GM12878 (cell line): ENCODE results near the gene TDP2. TPM values are rescaled to one million over a fixed set of nuclear protein-coding genes. Genes with fewer than 3 reads are reported as not detected.

Experiments used
- ATAC-seq: fragments of 200-7000 bp; cut with Tn5 transposase; 3 replicates; pipeline ENCODE4 v1.9.1; 2020; ENCODE audit warnings: mild to moderate bottlenecking, moderate library complexity
- BruUV-seq: library from RNA; stranded (reverse); fragments of 400-500 nt; replicated peaks from 2 replicates; lab custom pipeline; 2021; lab: Mats Ljungman, UMichigan
- CTCF ChIA-PET: fragments of 300-600 bp; sonication (Branson Sonifier 250); formaldehyde crosslinking; extraction: SDS; loops from one replicate; lab custom pipeline; 2021; ENCODE audit warnings: inconsistent platforms; lab: Yijun Ruan, JAX
- POLR2A ChIA-PET: fragments of 350-600 bp; formaldehyde crosslinking; extraction: SDS; loops from one replicate; lab custom pipeline; 2021; ENCODE audit warnings: inconsistent platforms; lab: Charles Lee
- RAD21 ChIA-PET: fragments of 300-600 bp; sonication (Branson Sonifier 250); formaldehyde crosslinking; loops from one replicate; lab custom pipeline; 2023; ENCODE audit warnings: antibody characterized with exemption; ENCODE audit not compliant: unreplicated experiment; lab: Charles Lee
- SMC1A ChIA-PET: fragments of 300-600 bp; sonication (Branson Sonifier 250); formaldehyde crosslinking; loops from one replicate; lab custom pipeline; 2023; ENCODE audit not compliant: unreplicated experiment, uncharacterized antibody; lab: Charles Lee
- DNase-seq: peaks from one replicate; pipeline ENCODE4 v3.0.0-alpha.2; 2011; ENCODE audit warnings: low read depth, low spot score
- FAIRE-seq: peaks from 3 replicates; lab custom pipeline; 2011; peaks lifted over from hg19 to GRCh38; lab: Jason Lieb, UNC
- H2AFZ ChIP-seq: 2 replicates; pipeline ENCODE4 v1.6.0; 2011; ENCODE audit warnings: low read depth, low read length, control low read depth; ENCODE audit not compliant: control insufficient read depth
- H3K27ac ChIP-seq: 2 replicates; pipeline ENCODE4 v1.5.1; 2011; ENCODE audit warnings: control low read depth; ENCODE audit not compliant: control insufficient read depth, insufficient read depth
- H3K27me3 ChIP-seq, 2 experiments: replicated peaks in 1 of 2; 2 replicates each; pipeline versions ENCODE4 v1.6.0 to v1.6.1; 2011; ENCODE audit warnings: low read length in 1 of 2; ENCODE audit not compliant: control insufficient read depth in 2 of 2, insufficient read depth in 2 of 2
- H3K36me3 ChIP-seq, 2 experiments: 2 replicates each; pipeline ENCODE4 v1.5.1; 2011; ENCODE audit warnings: low read length in 1 of 2; ENCODE audit not compliant: control insufficient read depth in 2 of 2, insufficient read depth in 2 of 2
- H3K4me1 ChIP-seq: 2 replicates; pipeline ENCODE4 v1.6.1; 2011; ENCODE audit warnings: mild to moderate bottlenecking, low read length, moderate library complexity, mixed read lengths; ENCODE audit not compliant: control insufficient read depth, insufficient read depth
- H3K4me2 ChIP-seq: 2 replicates; pipeline ENCODE4 v1.6.0; 2011; ENCODE audit warnings: control low read depth; ENCODE audit not compliant: control insufficient read depth, insufficient read depth
- H3K4me3 ChIP-seq: fragments of 200-600 bp; sonication (generic); 2 replicates; pipeline ENCODE4 v1.5.1; 2016
- H3K79me2 ChIP-seq: 2 replicates; pipeline ENCODE4 v1.6.0; 2011; ENCODE audit warnings: low read length; ENCODE audit not compliant: control insufficient read depth, insufficient read depth
- H3K9ac ChIP-seq: 2 replicates; pipeline ENCODE4 v1.8.0; 2011; ENCODE audit warnings: low read length, control low read depth, mixed read lengths; ENCODE audit not compliant: control insufficient read depth, insufficient read depth
- H3K9me3 ChIP-seq: replicated peaks from 3 replicates; pipeline ENCODE4 v1.5.1; 2011; ENCODE audit warnings: mild to moderate bottlenecking, low read length; ENCODE audit not compliant: control insufficient read depth, insufficient read depth
- H4K20me1 ChIP-seq: 2 replicates; pipeline ENCODE4 v1.6.0; 2011; ENCODE audit not compliant: control insufficient read depth, insufficient read depth
- ASH2L ChIP-seq: fragments of 300-600, 200-600 bp; sonication (generic); IDR thresholded peaks from 2 replicates; pipeline ENCODE4 v1.6.1; 2017; ENCODE audit warnings: low read depth, mild to moderate bottlenecking, borderline replicate concordance
- HDAC2 ChIP-seq: fragments of 200-600 bp; sonication (generic); IDR thresholded peaks from 2 replicates; pipeline ENCODE4 v1.6.1; 2017
- MTA3 ChIP-seq: IDR thresholded peaks from 2 replicates; pipeline ENCODE4 v1.6.1; 2012; ENCODE audit warnings: low read length, inconsistent platforms, borderline replicate concordance
- SP1 ChIP-seq: IDR thresholded peaks from one replicate; pipeline ENCODE4 v1.6.1; 2011; ENCODE audit warnings: low read depth, low read length
- SREBF2 ChIP-seq: IDR thresholded peaks from 2 replicates; pipeline ENCODE4 v1.6.1; 2012; ENCODE audit warnings: mild to moderate bottlenecking, low read length
- STAT3 ChIP-seq: IDR thresholded peaks from 2 replicates; pipeline ENCODE4 v1.6.1; 2011; ENCODE audit warnings: low read depth, low read length, improper control_type of control experiment
- TCF7 ChIP-seq: IDR thresholded peaks from 2 replicates; pipeline ENCODE4 v1.6.1; 2014; ENCODE audit warnings: antibody characterized with exemption, borderline replicate concordance
- WGBS: methylation state at CpG from one replicate; pipeline ENCODE4 v1.1.6; 2016; ENCODE audit warnings: low lambda C conversion rate; ENCODE audit not compliant: insufficient replicate concordance, insufficient coverage; ENCODE audit errors: missing lambda C conversion rate; 5-methylcytosine and 5-hydroxymethylcytosine counted together
- in situ Hi-C: fragments of 300-500 bp; cut with MboI; formaldehyde crosslinking; loops from 9 replicates; pipeline ENCODE4 v1.14.3; 2018; ENCODE audit warnings: mixed read lengths
- intact Hi-C: fragments of 100-400 bp; cut with micrococcal nuclease; formaldehyde crosslinking; loops from one replicate; pipeline ENCODE4 v1.14.2; 2022; ENCODE audit not compliant: unreplicated experiment
- polyA plus RNA-seq, 11 experiments: library from polyadenylated mRNA; depleted of rRNA in 4 of 11; unstranded in 6 of 11; stranded (reverse) in 5 of 11; fragments of >200 nt; fragmentation: Nextera tagmentation in 4 of 11; fragmentation: Illumina TruSeq in 1 of 11; extraction: Ambion mirVana in 4 of 11; extraction: Trizol in 1 of 11; gene quantifications; 1 replicate in 1 of 11; 2 replicates in 10 of 11; pipeline versions ENCODE4 v1.2.1 to v1.2.3, GENCODE V29; 2011 to 2016; ENCODE audit warnings: inconsistent platforms in 2 of 11, missing spikeins in 2 of 11, low read depth in 1 of 11
- total RNA-seq, 4 experiments: library from RNA; depleted of rRNA in 3 of 4; stranded (reverse); fragments of >200 nt in 3 of 4; fragmentation: Illumina TruSeq in 1 of 4; extraction: Trizol in 1 of 4; gene quantifications; 2 replicates each; pipeline versions ENCODE4 v1.2.1 to v1.2.3, GENCODE V29; 2013 to 2021
- TF ChIP-seq, protein P1 (sequence below): fragments of 450-650 bp; IDR thresholded peaks from 2 replicates; pipeline ENCODE4 v1.6.1; 2017; ENCODE audit warnings: low read depth, mild to moderate bottlenecking, moderate library complexity

The TDP2 gene
- total and polyA plus RNA-seq, 10 of the 15 experiments (the other 5 are each of a cell fraction or from before 2014, with no cell fraction given), result 24.4 to 53.3 (median 38.8) TPM

DNA sequence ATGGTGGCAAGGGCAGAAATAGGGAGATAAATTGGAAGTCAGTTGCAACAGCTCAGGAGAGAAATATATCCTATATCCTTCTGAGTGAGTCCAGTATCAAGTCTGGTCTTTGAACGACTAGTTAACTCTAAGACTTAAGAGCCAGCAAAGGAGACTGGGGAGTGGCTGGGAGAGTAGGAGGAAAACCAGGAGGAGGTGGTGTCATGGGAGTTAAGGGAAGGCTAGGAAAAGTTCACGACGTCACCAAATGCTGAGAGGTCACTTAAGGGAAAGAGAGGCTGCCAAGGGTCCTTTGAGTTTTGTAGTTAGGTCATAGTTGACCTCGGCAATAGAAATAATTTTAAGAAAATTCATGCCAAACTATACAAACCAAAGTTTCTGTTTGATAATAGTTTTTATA is 25.3 kb upstream of the TDP2 start:
- FAIRE-seq (no peak), ATAC-seq (no peak), DNase-seq (no peak)
- ChIA-PET SMC1A (interaction anchor here (1.2 kb wide), 1 partner anchor 108 kb away, joined by 3 read pairs; no protein-coding TSS in a partner anchor), POLR2A (no interaction called here), CTCF (interaction anchor here (1.2 to 2.5 kb wide), 4 partner anchors 108 to 196 kb away, joined by 3 to 8 read pairs (median 4); no protein-coding TSS in a partner anchor), RAD21 (interaction anchor here (1.5 kb wide), 1 partner anchor 111 kb away, joined by 4 read pairs; no protein-coding TSS in a partner anchor)
- Histone ChIP-seq H4K20me1 (no peaks in the 10 kb centered on the region), H3K4me2 (no peak overlapping the region), H3K36me3 (no peaks in the 10 kb centered on the region), H3K27ac (no peak overlapping the region), H3K4me3 (no peak overlapping the region), H3K9ac (no peak overlapping the region), H3K9me3 (no peaks in the 10 kb centered on the region), H3K79me2 (no peaks in the 10 kb centered on the region), H3K4me1 (no peaks in the 10 kb centered on the region; the same call in 1 of the 2 replicates), H2AFZ (no peak overlapping the region), H3K27me3 (no peaks in the 10 kb centered on the region)
- in situ Hi-C loops, result loop anchor here (10.0 kb wide), 1 partner anchor 407 kb away; no protein-coding TSS in a partner anchor
- 91% methylated on average over 4 of the region's 4 CpGs for WGBS
- no peak for TF ChIP-seq ASH2L
- TF ChIP-seq MTA3, result no peak
- no peak for TF ChIP-seq SP1
- TF ChIP-seq, protein P1, sequence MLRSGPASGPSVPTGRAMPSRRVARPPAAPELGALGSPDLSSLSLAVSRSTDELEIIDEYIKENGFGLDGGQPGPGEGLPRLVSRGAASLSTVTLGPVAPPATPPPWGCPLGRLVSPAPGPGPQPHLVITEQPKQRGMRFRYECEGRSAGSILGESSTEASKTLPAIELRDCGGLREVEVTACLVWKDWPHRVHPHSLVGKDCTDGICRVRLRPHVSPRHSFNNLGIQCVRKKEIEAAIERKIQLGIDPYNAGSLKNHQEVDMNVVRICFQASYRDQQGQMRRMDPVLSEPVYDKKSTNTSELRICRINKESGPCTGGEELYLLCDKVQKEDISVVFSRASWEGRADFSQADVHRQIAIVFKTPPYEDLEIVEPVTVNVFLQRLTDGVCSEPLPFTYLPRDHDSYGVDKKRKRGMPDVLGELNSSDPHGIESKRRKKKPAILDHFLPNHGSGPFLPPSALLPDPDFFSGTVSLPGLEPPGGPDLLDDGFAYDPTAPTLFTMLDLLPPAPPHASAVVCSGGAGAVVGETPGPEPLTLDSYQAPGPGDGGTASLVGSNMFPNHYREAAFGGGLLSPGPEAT, result no peak
- TF ChIP-seq STAT3, result no peak
- no peak for TF ChIP-seq SREBF2
- no peak for TF ChIP-seq TCF7
- TF ChIP-seq HDAC2, result no peak
- BruUV-seq, result no TSS peak
- intact Hi-C loops, result loop anchor here (5.0 kb wide), 1 partner anchor 410 kb away; no protein-coding TSS in a partner anchor
